HCT116 (cell line): ENCODE measurements around the gene ANGPTL4. TPM values are rescaled to one million over a fixed set of nuclear protein-coding genes. Genes with fewer than 3 reads are reported as not detected.
A peak's percentile ranks its signal among the peaks of the same experiment; 100 is the strongest.

Experiments
- ATAC-seq: fragments of 200-7000 bp; cut with Tn5 transposase; 2 replicates; pipeline ENCODE4 v1.9.1; 2020; ENCODE audit warnings: mild to moderate bottlenecking, moderate library complexity
- BruUV-seq: library from RNA; stranded (reverse); fragments of 400-500 nt; replicated peaks from 2 replicates; lab custom pipeline; 2021; lab: Mats Ljungman, UMichigan
- CTCF ChIA-PET: fragments of 300-600 bp; sonication (Branson Sonifier 250); formaldehyde crosslinking; loops from one replicate; lab custom pipeline; 2021; ENCODE audit warnings: antibody characterized with exemption; lab: Charles Lee
- POLR2A ChIA-PET: fragments of 300-600, 350-600 bp; sonication (Branson Sonifier 250); formaldehyde crosslinking; loops from one replicate; lab custom pipeline; 2021; ENCODE audit warnings: antibody characterized with exemption; lab: Charles Lee
- RAD21 ChIA-PET, 2 experiments: fragments of 300-600 bp; sonication (Branson Sonifier 250); formaldehyde crosslinking; loops; one replicate each; lab custom pipeline; 2023; ENCODE audit warnings: low total read pairs in 2 of 2; ENCODE audit not compliant: uncharacterized antibody in 2 of 2, unreplicated experiment in 2 of 2, low non-redundant PET in 1 of 2; lab: Charles Lee
- DNase-seq: peaks from one replicate; pipeline ENCODE4 v3.0.0-alpha.2; 2010; ENCODE audit warnings: low read depth, low spot score
- H2AFZ ChIP-seq: fragments of 200-600 bp; shearing (Covaris generic), sonication (generic); 2 replicates; pipeline ENCODE4 v1.6.1; 2017; ENCODE audit warnings: low read depth, mixed run types, mixed read lengths, antibody characterized with exemption, low read length; ENCODE audit not compliant: poor library complexity, severe bottlenecking
- H3K27ac ChIP-seq: 2 replicates; pipeline ENCODE4 v1.5.1; 2012; ENCODE audit warnings: low read depth, low read length
- H3K27me3 ChIP-seq: fragments of 200-600 bp; sonication (generic); 2 replicates; pipeline ENCODE4 v1.6.1; 2016; ENCODE audit warnings: mixed run types, low read length, mixed read lengths; ENCODE audit not compliant: insufficient read depth
- H3K36me3 ChIP-seq, 2 experiments: fragments of 200-500 bp in 1 of 2; fragments of 200-600 bp in 1 of 2; sonication (Bioruptor generic) in 1 of 2; sonication (generic) in 1 of 2; 2 replicates each; pipeline versions ENCODE4 v1.5.1 to v1.6.1; 2014 to 2016; ENCODE audit warnings: low read length in 2 of 2, inconsistent platforms in 1 of 2, mixed read lengths in 1 of 2, mixed run types in 1 of 2; ENCODE audit not compliant: insufficient read depth in 2 of 2, control insufficient read depth in 1 of 2
- H3K4me1 ChIP-seq, 2 experiments: fragments of 200-600 bp in 1 of 2; sonication (generic) in 1 of 2; 2 replicates each; pipeline versions ENCODE4 v1.5.1 to v1.6.1; 2012 to 2017; ENCODE audit warnings: low read length in 2 of 2, inconsistent platforms in 1 of 2, mild to moderate bottlenecking in 1 of 2, mixed read lengths in 1 of 2, mixed run types in 1 of 2, moderate library complexity in 1 of 2; ENCODE audit not compliant: insufficient read depth in 2 of 2, control insufficient read depth in 1 of 2
- H3K4me2 ChIP-seq: fragments of 200-600 bp; sonication (generic); 2 replicates; pipeline ENCODE4 v1.6.1; 2017; ENCODE audit warnings: mixed run types, low read length, mixed read lengths
- H3K4me3 ChIP-seq, 2 experiments: fragments of 200-600 bp in 1 of 2; sonication (generic) in 1 of 2; replicated peaks in 1 of 2; 2 replicates each; pipeline ENCODE4 v1.5.1; 2011 to 2016; ENCODE audit warnings: low read length in 2 of 2, control low read depth in 1 of 2, low read depth in 1 of 2, mild to moderate bottlenecking in 1 of 2, mixed read lengths in 1 of 2, mixed run types in 1 of 2
- H3K79me2 ChIP-seq: fragments of 200-600 bp; sonication (generic); 2 replicates; pipeline ENCODE4 v1.6.1; 2017; ENCODE audit warnings: mild to moderate bottlenecking, mixed run types, low read length, moderate library complexity, mixed read lengths; ENCODE audit not compliant: insufficient read depth
- H3K9ac ChIP-seq: fragments of 200-600 bp; sonication (generic); 2 replicates; pipeline ENCODE4 v1.6.1; 2016; ENCODE audit warnings: low read length, mixed read lengths
- H3K9me2 ChIP-seq: fragments of 200-600 bp; sonication (generic), shearing (Covaris generic); 2 replicates; pipeline ENCODE4 v1.6.1; 2017; ENCODE audit warnings: mixed run types, mild to moderate bottlenecking, moderate library complexity; ENCODE audit not compliant: insufficient read depth
- H3K9me3 ChIP-seq, 2 experiments: fragments of 200-500 bp in 1 of 2; fragments of 200-600 bp in 1 of 2; sonication (Bioruptor generic) in 1 of 2; sonication (generic) in 1 of 2; 2 replicates each; pipeline ENCODE4 v1.6.1; 2014 to 2017; ENCODE audit warnings: low read length in 2 of 2, mixed read lengths in 2 of 2, inconsistent platforms in 1 of 2, low read depth in 1 of 2, mild to moderate bottlenecking in 1 of 2, mixed run types in 1 of 2, moderate library complexity in 1 of 2; ENCODE audit not compliant: control insufficient read depth in 1 of 2, insufficient read depth in 1 of 2
- H4K20me1 ChIP-seq: fragments of 200-600 bp; sonication (generic), shearing (Covaris generic); 2 replicates; pipeline ENCODE4 v1.6.1; 2017; ENCODE audit warnings: mixed run types, mild to moderate bottlenecking, moderate library complexity; ENCODE audit not compliant: insufficient read depth
- ATF3 ChIP-seq: IDR thresholded peaks from 2 replicates; pipeline ENCODE4 v1.6.1; 2012
- CTCF ChIP-seq, 3 experiments: fragments of 200-600 bp in 1 of 3; sonication (generic) in 1 of 3; IDR thresholded peaks in 2 of 3; conservative IDR thresholded peaks in 1 of 3; 2 replicates each; pipeline ENCODE4 v1.5.1; 2012 to 2017; ENCODE audit warnings: low read depth in 2 of 3, low read length in 2 of 3, antibody characterized with exemption in 1 of 3, borderline replicate concordance in 1 of 3, control low read depth in 1 of 3, mild to moderate bottlenecking in 1 of 3, mixed read lengths in 1 of 3, mixed run types in 1 of 3, moderate library complexity in 1 of 3; ENCODE audit not compliant: insufficient read depth in 1 of 3
- ELF1 ChIP-seq: IDR thresholded peaks from 2 replicates; pipeline ENCODE4 v1.6.1; 2012; ENCODE audit warnings: low read depth, borderline replicate concordance
- FOSL1 ChIP-seq: IDR thresholded peaks from 2 replicates; pipeline ENCODE4 v1.6.1; 2012; ENCODE audit warnings: low read depth
- MAX ChIP-seq: IDR thresholded peaks from 2 replicates; pipeline ENCODE4 v1.6.1; 2012
- RAD21 ChIP-seq: IDR thresholded peaks from 2 replicates; pipeline ENCODE4 v1.6.1; 2012; ENCODE audit warnings: low read depth, mild to moderate bottlenecking
- SIN3A ChIP-seq: IDR thresholded peaks from 2 replicates; pipeline ENCODE4 v1.6.1; 2012; ENCODE audit warnings: low read depth
- YY1 ChIP-seq: IDR thresholded peaks from 2 replicates; pipeline ENCODE4 v1.6.1; 2011; ENCODE audit warnings: low read length, low read depth, moderate library complexity, mild to moderate bottlenecking; ENCODE audit not compliant: insufficient replicate concordance; ENCODE audit errors: extremely low read depth
- intact Hi-C: fragments of 100-400 bp; cut with micrococcal nuclease; formaldehyde crosslinking; loops from 2 replicates; pipeline ENCODE4 v1.10.0; 2022
- total RNA-seq: library from RNA; stranded (reverse); gene quantifications from one replicate; pipeline ENCODE4 v1.2.1, GENCODE V29; 2021; ENCODE audit not compliant: unreplicated experiment

Gene ANGPTL4
- total RNA-seq, 1 experiment from 2014 or later: 54.8 TPM

- no peak overlapping the region for H3K9ac ChIP-seq
- ATAC-seq (no peak), DNase-seq (no peak)
- no peaks in the 10 kb centered on the region for H3K27me3 ChIP-seq
- H3K4me2 ChIP-seq: peak overlapping the region; percentile 100; the same call in 1 of the 2 replicates
- no peaks in the 10 kb centered on the region for H3K79me2 ChIP-seq
- intact Hi-C loops: no loop called here
- POLR2A ChIA-PET: interaction anchor here (0.7 to 2.1 kb wide), 2 partner anchors 11 to 24 kb away, joined by 3 to 8 read pairs; no protein-coding TSS in a partner anchor
- no TSS peak for BruUV-seq
- TF ChIP-seq YY1 (no peak), RAD21 (no peak), ATF3 (no peak), CTCF (IDR thresholded peaks at IDR 0.05 in 2 of 3, conservative IDR thresholded peaks at IDR 0.05 in 1 of 3; ENCODE audit: borderline replicate concordance in 1 of 3, insufficient read depth in 1 of 3, low read depth in 2 of 3, low read length in 2 of 3) (no peak), FOSL1 (no peak), MAX (no peak), ELF1 (no peak), SIN3A (no peak)
- H3K4me3 ChIP-seq: no peak overlapping the region; a peak in 1 of 4 replicates
- CTCF ChIA-PET: no interaction called here
- H2AFZ ChIP-seq: no peak overlapping the region
- no peaks in the 10 kb centered on the region for H3K9me3 ChIP-seq
- H3K27ac ChIP-seq: no peak overlapping the region
- peaks cover 39 to 65% of the 10 kb centered on the region in 2 experiments for H3K4me1 ChIP-seq
- no peaks in the 10 kb centered on the region; a peak in 1 of 4 replicates for H3K36me3 ChIP-seq
- RAD21 ChIA-PET: no interaction called here
- no peaks in the 10 kb centered on the region for H4K20me1 ChIP-seq
- no peaks in the 10 kb centered on the region for H3K9me2 ChIP-seq
These were observed 2.2 kb downstream of the ANGPTL4 start for GRCh38 chr19:8366121-8366581.
